Endothelial cell of umbilical vein (primary cell): ENCODE measurements around the gene CPPED1. TPM values are rescaled to one million over a fixed set of nuclear protein-coding genes. Genes with fewer than 3 reads are reported as not detected.

ENCODE experiments used
- BruUV-seq: library from RNA; stranded (reverse); fragments of 400-500 nt; replicated peaks from 2 replicates; lab custom pipeline; 2021; lab: Mats Ljungman, UMichigan
- CTCF ChIA-PET: fragments of 300-600, 350-600 bp; sonication (Branson Sonifier 250); formaldehyde crosslinking; loops from one replicate; lab custom pipeline; 2021; ENCODE audit warnings: antibody characterized with exemption, inconsistent platforms; lab: Charles Lee
- POLR2A ChIA-PET: fragments of 300-600, 350-600 bp; sonication (Branson Sonifier 250); formaldehyde crosslinking; loops from one replicate; lab custom pipeline; 2021; ENCODE audit warnings: antibody characterized with exemption, inconsistent platforms; lab: Charles Lee
- DNase-seq: peaks from one replicate; pipeline ENCODE4 v3.0.0-alpha.2; 2011; ENCODE audit warnings: low read depth, low spot score
- FAIRE-seq: peaks from 2 replicates; lab custom pipeline; 2011; peaks lifted over from hg19 to GRCh38; lab: Jason Lieb, UNC
- H2AFZ ChIP-seq: 2 replicates; pipeline ENCODE4 v1.6.0; 2012; ENCODE audit warnings: low read depth, low read length, control low read depth, inconsistent platforms
- H3K27ac ChIP-seq: 2 replicates; pipeline ENCODE4 v1.5.1; 2011; ENCODE audit warnings: low read depth, mild to moderate bottlenecking, control low read depth, low read length, moderate library complexity; ENCODE audit not compliant: insufficient read depth
- H3K27me3 ChIP-seq, 2 experiments: 2 replicates each; pipeline versions ENCODE4 v1.6.0 to v1.6.1; 2011; ENCODE audit warnings: low read length in 2 of 2, mixed read lengths in 1 of 2; ENCODE audit not compliant: control insufficient read depth in 2 of 2, insufficient read depth in 2 of 2
- H3K36me3 ChIP-seq, 2 experiments: 2 replicates in 1 of 2; 3 replicates in 1 of 2; pipeline ENCODE4 v1.5.1; 2011; ENCODE audit warnings: low read length in 2 of 2, mild to moderate bottlenecking in 1 of 2, moderate library complexity in 1 of 2; ENCODE audit not compliant: control insufficient read depth in 2 of 2, insufficient read depth in 2 of 2; ENCODE audit errors: extremely low read depth in 1 of 2
- H3K4me1 ChIP-seq: 3 replicates; pipeline ENCODE4 v1.5.1; 2011; ENCODE audit warnings: mild to moderate bottlenecking, low read length; ENCODE audit not compliant: control insufficient read depth, insufficient read depth; ENCODE audit errors: extremely low read depth
- H3K4me2 ChIP-seq: 2 replicates; pipeline ENCODE4 v1.6.1; 2011; ENCODE audit warnings: low read length, control low read depth, mixed read lengths; ENCODE audit not compliant: insufficient read depth
- H3K4me3 ChIP-seq, 3 experiments: fragments of 200-600 bp in 1 of 3; sonication (generic), shearing (Covaris generic) in 1 of 3; replicated peaks in 1 of 3; 2 replicates each; pipeline ENCODE4 v1.5.1; 2011 to 2016; ENCODE audit warnings: control low read depth in 3 of 3, low read length in 3 of 3, mild to moderate bottlenecking in 2 of 3, inconsistent platforms in 1 of 3, low read depth in 1 of 3, moderate library complexity in 1 of 3; ENCODE audit not compliant: insufficient read depth in 1 of 3
- H3K79me2 ChIP-seq: 2 replicates; pipeline ENCODE4 v1.6.0; 2012; ENCODE audit warnings: low read length, inconsistent platforms; ENCODE audit not compliant: control insufficient read depth, insufficient read depth
- H3K9ac ChIP-seq: replicated peaks from 2 replicates; pipeline ENCODE3; 2011; ENCODE audit warnings: low read length, control low read depth; ENCODE audit not compliant: insufficient read depth; ENCODE audit errors: extremely low read depth
- H3K9me1 ChIP-seq: replicated peaks from 3 replicates; pipeline ENCODE4 v1.6.0; 2011; ENCODE audit warnings: mild to moderate bottlenecking, low read length; ENCODE audit not compliant: control insufficient read depth, insufficient read depth; ENCODE audit errors: extremely low read depth
- H3K9me3 ChIP-seq: replicated peaks from 2 replicates; pipeline ENCODE4 v1.5.1; 2012; ENCODE audit warnings: low read length, inconsistent platforms; ENCODE audit not compliant: control insufficient read depth, insufficient read depth
- H4K20me1 ChIP-seq: replicated peaks from 2 replicates; pipeline ENCODE3; 2011; ENCODE audit warnings: mild to moderate bottlenecking, low read length; ENCODE audit not compliant: control insufficient read depth, insufficient read depth; ENCODE audit errors: extremely low read depth
- EZH2 ChIP-seq: IDR thresholded peaks from 2 replicates; pipeline ENCODE4 v1.6.1; 2012; ENCODE audit warnings: borderline replicate concordance, low read depth, mild to moderate bottlenecking, moderate library complexity, low read length, inconsistent platforms; ENCODE audit not compliant: severe bottlenecking
- FOS ChIP-seq: IDR thresholded peaks from 2 replicates; pipeline ENCODE4 v1.6.1; 2011; ENCODE audit warnings: mild to moderate bottlenecking, low read length, moderate library complexity, borderline replicate concordance; ENCODE audit not compliant: insufficient read depth
- GATA2 ChIP-seq: IDR thresholded peaks from 2 replicates; pipeline ENCODE4 v1.7.0; 2011; ENCODE audit warnings: low read depth, mild to moderate bottlenecking, moderate library complexity, mixed read lengths, low read length; ENCODE audit not compliant: insufficient read length, insufficient read depth
- JUN ChIP-seq: IDR thresholded peaks from 2 replicates; pipeline ENCODE4 v1.6.1; 2011; ENCODE audit warnings: borderline replicate concordance, low read depth; ENCODE audit not compliant: insufficient read length, insufficient read depth
- MYC ChIP-seq: IDR thresholded peaks from one replicate; pipeline ENCODE4 v1.6.1; 2011; ENCODE audit warnings: mild to moderate bottlenecking, low read depth, low read length
- POLR2A ChIP-seq: IDR thresholded peaks from 2 replicates; pipeline ENCODE4 v1.6.1; 2012; ENCODE audit warnings: low read depth, mild to moderate bottlenecking, control low read depth, low read length
- POLR2AphosphoS5 ChIP-seq: IDR thresholded peaks from 2 replicates; pipeline ENCODE4 v1.6.1; 2012; ENCODE audit warnings: low read depth, mild to moderate bottlenecking, control low read depth, low read length, moderate library complexity; ENCODE audit not compliant: insufficient read depth
- dilution Hi-C: fragments of 300-500 bp; cut with MboI; formaldehyde crosslinking; loops from one replicate; pipeline ENCODE4 v1.15.0; 2019; ENCODE audit warnings: low sequenced_read_pairs; ENCODE audit not compliant: extremely low pct_ligation_motif_present
- intact Hi-C: fragments of 100-400 bp; cut with micrococcal nuclease; formaldehyde crosslinking; loops from one replicate; pipeline ENCODE4 v1.10.0; 2022
- polyA plus RNA-seq, 4 experiments: library from polyadenylated mRNA; depleted of rRNA in 3 of 4; stranded (reverse) in 3 of 4; unstranded in 1 of 4; fragments of >200 nt; gene quantifications; 2 replicates each; pipeline versions ENCODE4 v1.2.1 to v1.2.3, GENCODE V29; 2011 to 2012; ENCODE audit warnings: missing spikeins in 1 of 4
- total RNA-seq: library from RNA; stranded (reverse); gene quantifications from 2 replicates; pipeline ENCODE4 v1.2.3, GENCODE V29; 2021
- TF ChIP-seq, protein P1 (sequence below): IDR thresholded peaks from 2 replicates; pipeline ENCODE4 v1.6.1; 2011; ENCODE audit not compliant: insufficient read depth, insufficient read length
- TF ChIP-seq, protein P2 (sequence below), 2 donors: IDR thresholded peaks; 1 replicate in 1 of 2; 2 replicates in 1 of 2; pipeline ENCODE4 v1.5.1; 2011; ENCODE audit warnings: low read length in 2 of 2, mild to moderate bottlenecking in 2 of 2, moderate library complexity in 2 of 2, control low read depth in 1 of 2, inconsistent platforms in 1 of 2, low read depth in 1 of 2; ENCODE audit not compliant: insufficient read depth in 1 of 2; ENCODE audit errors: extremely low read depth in 1 of 2

CPPED1 gene
- total and polyA plus RNA-seq, 2 donors (not counting 3 experiments of a cell fraction or from before 2014, with no cell fraction given) = 27.9 to 59.3 TPM

DNA sequence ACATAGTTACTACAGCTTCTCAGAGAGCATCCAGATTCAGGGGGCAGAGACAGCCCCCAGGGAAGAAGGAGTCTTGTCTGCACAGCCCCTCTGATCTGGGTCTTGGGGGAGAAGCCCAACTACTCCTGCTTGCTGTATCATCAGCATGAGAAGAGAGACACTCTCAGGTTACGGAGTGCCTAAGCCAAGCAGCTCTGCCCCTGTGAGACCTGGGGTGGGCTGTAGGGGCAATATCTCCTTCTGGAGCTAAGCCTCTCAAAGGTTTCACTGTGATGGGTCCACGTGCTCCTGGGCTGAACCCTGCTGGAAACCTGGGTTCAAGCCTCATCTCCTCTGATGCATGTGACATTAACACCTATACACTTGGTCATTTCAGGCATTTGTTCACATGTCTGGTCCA, 123.2 kb downstream of the CPPED1 start:
- DNase-seq (no peak), FAIRE-seq (no peak)
- no peaks in the 10 kb centered on the region for H3K27me3 ChIP-seq
- dilution Hi-C loops (no loop called here), intact Hi-C loops (no loop called here)
- H3K9ac ChIP-seq = no peak overlapping the region
- H3K27ac ChIP-seq = no peak overlapping the region
- no TSS peak for BruUV-seq
- H3K9me3 ChIP-seq = no peaks in the 10 kb centered on the region
- H4K20me1 ChIP-seq = no peaks in the 10 kb centered on the region
- no peak overlapping the region for H3K4me2 ChIP-seq
- peaks cover 18% of the 10 kb centered on the region for H3K4me1 ChIP-seq
- POLR2A ChIA-PET = no interaction called here
- no peaks in the 10 kb centered on the region for H3K9me1 ChIP-seq
- no peak overlapping the region for H3K4me3 ChIP-seq
- CTCF ChIA-PET = interaction anchor here (1.0 kb wide), 1 partner anchor 107 kb away, joined by 3 read pairs; no protein-coding TSS in a partner anchor
- peaks cover 0 to 5% of the 10 kb centered on the region in 2 experiments for H3K36me3 ChIP-seq
- H3K79me2 ChIP-seq = no peaks in the 10 kb centered on the region
- H2AFZ ChIP-seq = no peak overlapping the region
- no peak for TF ChIP-seq POLR2AphosphoS5
- TF ChIP-seq, protein P1, sequence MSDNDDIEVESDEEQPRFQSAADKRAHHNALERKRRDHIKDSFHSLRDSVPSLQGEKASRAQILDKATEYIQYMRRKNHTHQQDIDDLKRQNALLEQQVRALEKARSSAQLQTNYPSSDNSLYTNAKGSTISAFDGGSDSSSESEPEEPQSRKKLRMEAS = no peak
- no peak for TF ChIP-seq POLR2A
- no peak for TF ChIP-seq MYC
- TF ChIP-seq, protein P2, sequence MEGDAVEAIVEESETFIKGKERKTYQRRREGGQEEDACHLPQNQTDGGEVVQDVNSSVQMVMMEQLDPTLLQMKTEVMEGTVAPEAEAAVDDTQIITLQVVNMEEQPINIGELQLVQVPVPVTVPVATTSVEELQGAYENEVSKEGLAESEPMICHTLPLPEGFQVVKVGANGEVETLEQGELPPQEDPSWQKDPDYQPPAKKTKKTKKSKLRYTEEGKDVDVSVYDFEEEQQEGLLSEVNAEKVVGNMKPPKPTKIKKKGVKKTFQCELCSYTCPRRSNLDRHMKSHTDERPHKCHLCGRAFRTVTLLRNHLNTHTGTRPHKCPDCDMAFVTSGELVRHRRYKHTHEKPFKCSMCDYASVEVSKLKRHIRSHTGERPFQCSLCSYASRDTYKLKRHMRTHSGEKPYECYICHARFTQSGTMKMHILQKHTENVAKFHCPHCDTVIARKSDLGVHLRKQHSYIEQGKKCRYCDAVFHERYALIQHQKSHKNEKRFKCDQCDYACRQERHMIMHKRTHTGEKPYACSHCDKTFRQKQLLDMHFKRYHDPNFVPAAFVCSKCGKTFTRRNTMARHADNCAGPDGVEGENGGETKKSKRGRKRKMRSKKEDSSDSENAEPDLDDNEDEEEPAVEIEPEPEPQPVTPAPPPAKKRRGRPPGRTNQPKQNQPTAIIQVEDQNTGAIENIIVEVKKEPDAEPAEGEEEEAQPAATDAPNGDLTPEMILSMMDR (IDR thresholded peaks at IDR 0.05; ENCODE audit: extremely low read depth in 1 of 2, insufficient read depth in 1 of 2, low read depth in 1 of 2, low read length in 2 of 2) = no peak
- TF ChIP-seq EZH2 = no peak
- TF ChIP-seq FOS = no peak
- no peak for TF ChIP-seq JUN
- no peak for TF ChIP-seq GATA2
